Liver (tissue), 9 donors: ENCODE measurements around the gene SLC26A1. TPM values are rescaled to one million over a fixed set of nuclear protein-coding genes. Genes with fewer than 3 reads are reported as not detected.

Experiments used
- DNase-seq: peaks from one replicate; pipeline ENCODE4 v3.0.0-alpha.2; 2017; ENCODE audit warnings: low spot score
- H3K27ac ChIP-seq, 2 donors: one replicate each; pipeline ENCODE4 v1.7.0; 2013; ENCODE audit warnings: inconsistent platforms in 2 of 2, low read length in 2 of 2, control low read depth in 1 of 2, low read depth in 1 of 2, mild to moderate bottlenecking in 1 of 2
- H3K27me3 ChIP-seq, 4 donors: one replicate each; pipeline versions ENCODE4 v1.6.1 to v1.7.0; 2013; ENCODE audit warnings: low read length in 3 of 4, inconsistent platforms in 1 of 4, mild to moderate bottlenecking in 1 of 4, moderate library complexity in 1 of 4; ENCODE audit not compliant: control insufficient read depth in 4 of 4, insufficient read depth in 4 of 4
- H3K36me3 ChIP-seq, 4 donors: one replicate each; pipeline versions ENCODE4 v1.6.1 to v1.7.0; 2013; ENCODE audit warnings: low read length in 3 of 4, mild to moderate bottlenecking in 3 of 4, low read depth in 1 of 4, moderate library complexity in 1 of 4; ENCODE audit not compliant: control insufficient read depth in 4 of 4, insufficient read depth in 3 of 4
- H3K4me1 ChIP-seq, 4 donors: one replicate each; pipeline versions ENCODE4 v1.6.1 to v1.7.0; 2013; ENCODE audit warnings: low read length in 3 of 4, mild to moderate bottlenecking in 3 of 4, moderate library complexity in 1 of 4; ENCODE audit not compliant: control insufficient read depth in 4 of 4, insufficient read depth in 4 of 4
- H3K4me3 ChIP-seq, 3 donors: one replicate each; pipeline versions ENCODE4 v1.6.1 to v1.7.0; 2013; ENCODE audit warnings: low read length in 3 of 3, control low read depth in 1 of 3, low read depth in 1 of 3, mild to moderate bottlenecking in 1 of 3
- H3K9ac ChIP-seq, 2 donors: one replicate each; pipeline ENCODE4 v1.7.0; 2013; ENCODE audit warnings: low read length in 2 of 2, mild to moderate bottlenecking in 2 of 2, moderate library complexity in 2 of 2, control low read depth in 1 of 2, low read depth in 1 of 2
- H3K9me3 ChIP-seq, 4 donors: one replicate each; pipeline versions ENCODE4 v1.6.1 to v1.7.0; 2013; ENCODE audit warnings: low read length in 3 of 4; ENCODE audit not compliant: control insufficient read depth in 4 of 4
- CTCF ChIP-seq: fragments of 150-350 bp; IDR thresholded peaks from 2 replicates; pipeline ENCODE4 v1.5.1; 2017; ENCODE audit warnings: improper control_type of control experiment, low read depth, low read length; ENCODE audit not compliant: missing input control
- EGR1 ChIP-seq, 2 donors: IDR thresholded peaks; 2 replicates each; pipeline ENCODE4 v1.6.1; 2016 to 2018; ENCODE audit warnings: antibody characterized with exemption in 2 of 2, low read depth in 2 of 2
- FOXA1 ChIP-seq: IDR thresholded peaks from 2 replicates; pipeline ENCODE4 v1.6.1; 2016; ENCODE audit warnings: antibody characterized with exemption
- FOXA2 ChIP-seq: IDR thresholded peaks from 2 replicates; pipeline ENCODE4 v1.6.1; 2016; ENCODE audit warnings: antibody characterized with exemption
- GABPA ChIP-seq, 2 donors: IDR thresholded peaks in 1 of 2; conservative IDR thresholded peaks in 1 of 2; 2 replicates each; pipeline ENCODE4 v1.6.1; 2016; ENCODE audit warnings: antibody characterized with exemption in 2 of 2, mild to moderate bottlenecking in 1 of 2, moderate library complexity in 1 of 2
- HNF4A ChIP-seq, 2 donors: conservative IDR thresholded peaks; 2 replicates each; pipeline ENCODE4 v1.6.1; 2016; ENCODE audit warnings: antibody characterized with exemption in 2 of 2, mild to moderate bottlenecking in 2 of 2
- HNF4G ChIP-seq: IDR thresholded peaks from 2 replicates; pipeline ENCODE4 v1.6.1; 2016; ENCODE audit warnings: antibody characterized with exemption
- JUND ChIP-seq, 2 donors: IDR thresholded peaks; 2 replicates each; pipeline ENCODE4 v1.6.1; 2016; ENCODE audit warnings: antibody characterized with exemption in 2 of 2
- NR2F2 ChIP-seq: IDR thresholded peaks from 2 replicates; pipeline ENCODE4 v1.6.1; 2016; ENCODE audit warnings: antibody characterized with exemption
- RAD21 ChIP-seq, 2 donors: IDR thresholded peaks; 2 replicates each; pipeline ENCODE4 v1.6.1; 2016; ENCODE audit warnings: antibody characterized with exemption in 2 of 2, mild to moderate bottlenecking in 2 of 2
- RXRA ChIP-seq, 2 donors: IDR thresholded peaks; 2 replicates each; pipeline ENCODE4 v1.6.1; 2017 to 2018; ENCODE audit warnings: antibody characterized with exemption in 2 of 2, mild to moderate bottlenecking in 1 of 2
- SP1 ChIP-seq: IDR thresholded peaks from 2 replicates; pipeline ENCODE4 v1.6.1; 2018; ENCODE audit warnings: antibody characterized with exemption, mild to moderate bottlenecking
- TAF1 ChIP-seq: conservative IDR thresholded peaks from 2 replicates; pipeline ENCODE4 v1.6.1; 2016; ENCODE audit warnings: antibody characterized with exemption, mild to moderate bottlenecking
- YY1 ChIP-seq: IDR thresholded peaks from 2 replicates; pipeline ENCODE4 v1.6.1; 2016; ENCODE audit warnings: antibody characterized with exemption, mild to moderate bottlenecking
- WGBS: extraction: QIAGEN DNeasy Blood & Tissue Kit; methylation state at CpG from one replicate; pipeline ENCODE4 v1.1.7; 2013; 5-methylcytosine and 5-hydroxymethylcytosine counted together
- polyA plus RNA-seq, 2 donors: library from polyadenylated mRNA; stranded (reverse) in 1 of 2; unstranded in 1 of 2; fragments of 200-250 nt in 1 of 2; fragments of >200 nt in 1 of 2; fragmentation: Nextera tagmentation in 1 of 2; extraction: Ambion mirVana in 1 of 2; gene quantifications; one replicate each; pipeline versions ENCODE4 v1.2.1 to v1.2.3, GENCODE V29; 2013 to 2015
- total RNA-seq, 2 donors: library from RNA; depleted of rRNA; stranded (reverse); fragments of >200 nt; gene quantifications; one replicate each; pipeline ENCODE4 v1.2.3, GENCODE V29; 2014
- TF ChIP-seq, protein P1 (sequence below): IDR thresholded peaks from 2 replicates; pipeline ENCODE4 v1.6.1; 2016; ENCODE audit warnings: antibody characterized with exemption, mild to moderate bottlenecking
- TF ChIP-seq, protein P2 (sequence below): IDR thresholded peaks from 2 replicates; pipeline ENCODE4 v1.6.1; 2016; ENCODE audit warnings: antibody characterized with exemption
- TF ChIP-seq, protein P3 (sequence below): IDR thresholded peaks from 2 replicates; pipeline ENCODE4 v1.6.1; 2016; ENCODE audit warnings: antibody characterized with exemption
- TF ChIP-seq, protein P4 (sequence below): IDR thresholded peaks from 2 replicates; pipeline ENCODE4 v1.6.1; 2016; ENCODE audit warnings: antibody characterized with exemption
- donor health status: healthy.
- donor health status: healthy.
- donor health status: healthy.
- donor health status: healthy.
- donor health status: healthy.

The SLC26A1 gene
- total and polyA plus RNA-seq, 4 donors: 5.1 to 41.0 (median 26.3) TPM

GRCh38 chr4:967113-968104 lies 25.8 kb downstream of the SLC26A1 start:
- Histone ChIP-seq H3K36me3 (peaks cover 0 to 15% (median 2%) of the 10 kb centered on the region in 4 donors), H3K27ac (no peak overlapping the region), H3K4me3 (no peak overlapping the region), H3K27me3 (no peaks in the 10 kb centered on the region), H3K9me3 (no peaks in the 10 kb centered on the region), H3K4me1 (peaks cover 7 to 13% (median 9%) of the 10 kb centered on the region in 4 donors), H3K9ac (no peak overlapping the region)
- WGBS: 74% methylated on average over 76 of the region's 76 CpGs
- TF ChIP-seq, protein P1, sequence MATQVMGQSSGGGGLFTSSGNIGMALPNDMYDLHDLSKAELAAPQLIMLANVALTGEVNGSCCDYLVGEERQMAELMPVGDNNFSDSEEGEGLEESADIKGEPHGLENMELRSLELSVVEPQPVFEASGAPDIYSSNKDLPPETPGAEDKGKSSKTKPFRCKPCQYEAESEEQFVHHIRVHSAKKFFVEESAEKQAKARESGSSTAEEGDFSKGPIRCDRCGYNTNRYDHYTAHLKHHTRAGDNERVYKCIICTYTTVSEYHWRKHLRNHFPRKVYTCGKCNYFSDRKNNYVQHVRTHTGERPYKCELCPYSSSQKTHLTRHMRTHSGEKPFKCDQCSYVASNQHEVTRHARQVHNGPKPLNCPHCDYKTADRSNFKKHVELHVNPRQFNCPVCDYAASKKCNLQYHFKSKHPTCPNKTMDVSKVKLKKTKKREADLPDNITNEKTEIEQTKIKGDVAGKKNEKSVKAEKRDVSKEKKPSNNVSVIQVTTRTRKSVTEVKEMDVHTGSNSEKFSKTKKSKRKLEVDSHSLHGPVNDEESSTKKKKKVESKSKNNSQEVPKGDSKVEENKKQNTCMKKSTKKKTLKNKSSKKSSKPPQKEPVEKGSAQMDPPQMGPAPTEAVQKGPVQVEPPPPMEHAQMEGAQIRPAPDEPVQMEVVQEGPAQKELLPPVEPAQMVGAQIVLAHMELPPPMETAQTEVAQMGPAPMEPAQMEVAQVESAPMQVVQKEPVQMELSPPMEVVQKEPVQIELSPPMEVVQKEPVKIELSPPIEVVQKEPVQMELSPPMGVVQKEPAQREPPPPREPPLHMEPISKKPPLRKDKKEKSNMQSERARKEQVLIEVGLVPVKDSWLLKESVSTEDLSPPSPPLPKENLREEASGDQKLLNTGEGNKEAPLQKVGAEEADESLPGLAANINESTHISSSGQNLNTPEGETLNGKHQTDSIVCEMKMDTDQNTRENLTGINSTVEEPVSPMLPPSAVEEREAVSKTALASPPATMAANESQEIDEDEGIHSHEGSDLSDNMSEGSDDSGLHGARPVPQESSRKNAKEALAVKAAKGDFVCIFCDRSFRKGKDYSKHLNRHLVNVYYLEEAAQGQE: no peak
- no peak for TF ChIP-seq SP1
- no peak for TF ChIP-seq RXRA (IDR thresholded peaks at IDR 0.05)
- TF ChIP-seq, protein P2, sequence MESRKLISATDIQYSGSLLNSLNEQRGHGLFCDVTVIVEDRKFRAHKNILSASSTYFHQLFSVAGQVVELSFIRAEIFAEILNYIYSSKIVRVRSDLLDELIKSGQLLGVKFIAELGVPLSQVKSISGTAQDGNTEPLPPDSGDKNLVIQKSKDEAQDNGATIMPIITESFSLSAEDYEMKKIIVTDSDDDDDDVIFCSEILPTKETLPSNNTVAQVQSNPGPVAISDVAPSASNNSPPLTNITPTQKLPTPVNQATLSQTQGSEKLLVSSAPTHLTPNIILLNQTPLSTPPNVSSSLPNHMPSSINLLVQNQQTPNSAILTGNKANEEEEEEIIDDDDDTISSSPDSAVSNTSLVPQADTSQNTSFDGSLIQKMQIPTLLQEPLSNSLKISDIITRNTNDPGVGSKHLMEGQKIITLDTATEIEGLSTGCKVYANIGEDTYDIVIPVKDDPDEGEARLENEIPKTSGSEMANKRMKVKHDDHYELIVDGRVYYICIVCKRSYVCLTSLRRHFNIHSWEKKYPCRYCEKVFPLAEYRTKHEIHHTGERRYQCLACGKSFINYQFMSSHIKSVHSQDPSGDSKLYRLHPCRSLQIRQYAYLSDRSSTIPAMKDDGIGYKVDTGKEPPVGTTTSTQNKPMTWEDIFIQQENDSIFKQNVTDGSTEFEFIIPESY: no peak
- TF ChIP-seq YY1: no peak
- TF ChIP-seq, protein P3, sequence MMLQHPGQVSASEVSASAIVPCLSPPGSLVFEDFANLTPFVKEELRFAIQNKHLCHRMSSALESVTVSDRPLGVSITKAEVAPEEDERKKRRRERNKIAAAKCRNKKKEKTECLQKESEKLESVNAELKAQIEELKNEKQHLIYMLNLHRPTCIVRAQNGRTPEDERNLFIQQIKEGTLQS: no peak
- TF ChIP-seq JUND (IDR thresholded peaks at IDR 0.05): no peak
- no peak for TF ChIP-seq NR2F2
- TF ChIP-seq EGR1 (IDR thresholded peaks at IDR 0.05; ENCODE audit: low read depth in 2 of 2): no peak
- no peak for TF ChIP-seq HNF4G
- TF ChIP-seq TAF1: no peak
- no peak for TF ChIP-seq GABPA (IDR thresholded peaks at IDR 0.05 in 1 of 2, conservative IDR thresholded peaks at IDR 0.05 in 1 of 2)
- no peak for TF ChIP-seq HNF4A (conservative IDR thresholded peaks at IDR 0.05)
- TF ChIP-seq, protein P4, sequence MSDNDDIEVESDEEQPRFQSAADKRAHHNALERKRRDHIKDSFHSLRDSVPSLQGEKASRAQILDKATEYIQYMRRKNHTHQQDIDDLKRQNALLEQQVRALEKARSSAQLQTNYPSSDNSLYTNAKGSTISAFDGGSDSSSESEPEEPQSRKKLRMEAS: no peak
- no peak for TF ChIP-seq RAD21 (IDR thresholded peaks at IDR 0.05)
- TF ChIP-seq FOXA2: no peak
- no peak for TF ChIP-seq CTCF
- TF ChIP-seq FOXA1: no peak
- no peak for DNase-seq
